OCI-M1 (cell line): ENCODE data around the gene LARP4B.
A peak's percentile ranks its signal among the peaks of the same experiment; 100 is the strongest.

Experiments
- DNase-seq: peaks from one replicate; lab custom pipeline; 2025; lab: John Stamatoyannopoulos, UW

LARP4B gene

GRCh38 chr10:824946-825345 is 106.6 kb downstream of the LARP4B start:
- no peak for DNase-seq

- no peak for DNase-seq
Observed at GRCh38 chr10:824497-824896, 107.0 kb downstream of the LARP4B start.

GRCh38 chr10:822661-823367 is 108.7 kb downstream of the LARP4B start:
- no peak for DNase-seq

GRCh38 chr10:822197-822596 is 109.3 kb downstream of the LARP4B start:
- no peak for DNase-seq

- no peak for DNase-seq
Observed at GRCh38 chr10:821322-821721, 110.2 kb downstream of the LARP4B start.

GRCh38 chr10:819816-820215 is 111.7 kb downstream of the LARP4B start:
- no peak for DNase-seq

- DNase-seq, result no peak
Observed at GRCh38 chr10:819326-819725, 112.2 kb downstream of the LARP4B start.

GRCh38 chr10:818526-819220 is 112.8 kb downstream of the LARP4B start:
- no peak for DNase-seq

- DNase-seq, result no peak
Observed at GRCh38 chr10:818010-818409, 113.5 kb downstream of the LARP4B start.

GRCh38 chr10:817371-817770 is 114.1 kb downstream of the LARP4B start:
- DNase-seq, result no peak

GRCh38 chr10:816958-817357 is 114.5 kb downstream of the LARP4B start:
- no peak for DNase-seq

- DNase-seq, result no peak
Observed at GRCh38 chr10:816091-816477, 115.4 kb downstream of the LARP4B start.

GRCh38 chr10:815338-816090 is 116.0 kb downstream of the LARP4B start:
- no peak for DNase-seq

GRCh38 chr10:814536-815302 is 116.8 kb downstream of the LARP4B start:
- DNase-seq, result no peak

GRCh38 chr10:813286-813685 is 118.2 kb downstream of the LARP4B start:
- DNase-seq, result no peak

- no peak for DNase-seq
Observed at GRCh38 chr10:812787-813186, 118.7 kb downstream of the LARP4B start.

- no peak for DNase-seq
Observed at GRCh38 chr10:811379-812175, 119.9 kb downstream of the LARP4B start.

- peak; percentile 11 for DNase-seq
Observed at GRCh38 chr10:810351-810846, 121.1 kb downstream of the LARP4B start.

- DNase-seq, result no peak
Observed at GRCh38 chr10:809671-810350, 121.7 kb downstream of the LARP4B start.

GRCh38 chr10:807958-808353 is 123.5 kb downstream of the LARP4B start:
- no peak for DNase-seq
